Trophoblast cell (in vitro differentiated cells and primary cell): ENCODE data around the gene SLC22A14.
A peak's percentile ranks its signal among the peaks of the same experiment; 100 is the strongest.

Experiments used
- DNase-seq, 2 donors: peaks; one replicate each; pipeline ENCODE4 v3.0.0-alpha.2; 2016
- H2AFZ ChIP-seq: 2 replicates; pipeline ENCODE4 v1.6.1; 2013; ENCODE audit warnings: low read length, moderate library complexity, mild to moderate bottlenecking; ENCODE audit not compliant: insufficient read depth, poor library complexity
- H2AK5ac ChIP-seq: 2 replicates; pipeline ENCODE4 v1.6.1; 2013; ENCODE audit warnings: mild to moderate bottlenecking, low read length
- H2BK120ac ChIP-seq: 2 replicates; pipeline ENCODE4 v1.6.1; 2013; ENCODE audit warnings: low read length, mild to moderate bottlenecking, moderate library complexity; ENCODE audit not compliant: insufficient read depth, poor library complexity
- H2BK12ac ChIP-seq: 2 replicates; pipeline ENCODE4 v1.6.1; 2013; ENCODE audit warnings: mild to moderate bottlenecking, low read length, moderate library complexity
- H2BK5ac ChIP-seq: 2 replicates; pipeline ENCODE4 v1.6.1; 2013; ENCODE audit warnings: low read length, low read depth, moderate library complexity, mild to moderate bottlenecking; ENCODE audit not compliant: poor library complexity
- H3K14ac ChIP-seq: 2 replicates; pipeline ENCODE4 v1.6.1; 2013; ENCODE audit warnings: mild to moderate bottlenecking, low read length
- H3K18ac ChIP-seq: 2 replicates; pipeline ENCODE4 v1.6.1; 2013; ENCODE audit warnings: mild to moderate bottlenecking, low read length
- H3K23ac ChIP-seq: 2 replicates; pipeline ENCODE4 v1.6.1; 2013; ENCODE audit warnings: low read length
- H3K27ac ChIP-seq: 2 replicates; pipeline ENCODE4 v1.5.1; 2013; ENCODE audit warnings: low read depth, mild to moderate bottlenecking, inconsistent platforms, low read length, moderate library complexity
- H3K27me3 ChIP-seq: 2 replicates; pipeline ENCODE4 v1.6.1; 2013; ENCODE audit warnings: inconsistent platforms, mild to moderate bottlenecking, low read length, moderate library complexity; ENCODE audit not compliant: insufficient read depth
- H3K36me3 ChIP-seq, 2 experiments: 1 replicate in 1 of 2; 2 replicates in 1 of 2; pipeline ENCODE4 v1.6.1; 2013; ENCODE audit warnings: low read length in 2 of 2, mild to moderate bottlenecking in 2 of 2, moderate library complexity in 1 of 2; ENCODE audit not compliant: insufficient read depth in 2 of 2, control insufficient read depth in 1 of 2
- H3K4ac ChIP-seq: 2 replicates; pipeline ENCODE4 v1.6.1; 2013; ENCODE audit warnings: low read depth, mild to moderate bottlenecking, low read length, moderate library complexity
- H3K4me1 ChIP-seq, 2 experiments: 1 replicate in 1 of 2; 2 replicates in 1 of 2; pipeline ENCODE4 v1.6.1; 2013; ENCODE audit warnings: low read length in 2 of 2, mild to moderate bottlenecking in 2 of 2, moderate library complexity in 1 of 2; ENCODE audit not compliant: insufficient read depth in 2 of 2, control insufficient read depth in 1 of 2
- H3K4me2 ChIP-seq: 2 replicates; pipeline ENCODE4 v1.6.1; 2013; ENCODE audit warnings: inconsistent platforms, mild to moderate bottlenecking, low read length, moderate library complexity
- H3K4me3 ChIP-seq: 2 replicates; pipeline ENCODE4 v1.5.1; 2013; ENCODE audit warnings: mild to moderate bottlenecking, low read depth, low read length, inconsistent platforms
- H3K79me1 ChIP-seq: one replicate; pipeline ENCODE4 v1.6.1; 2013; ENCODE audit warnings: low read length
- H3K79me2 ChIP-seq: 2 replicates; pipeline ENCODE4 v1.6.1; 2013; ENCODE audit warnings: low read length, mild to moderate bottlenecking; ENCODE audit not compliant: control insufficient read depth, insufficient read depth, poor library complexity
- H3K9ac ChIP-seq: 2 replicates; pipeline ENCODE4 v1.6.1; 2013; ENCODE audit warnings: mild to moderate bottlenecking, low read length
- H3K9me3 ChIP-seq: 2 replicates; pipeline ENCODE4 v1.6.1; 2013; ENCODE audit warnings: low read depth, mild to moderate bottlenecking, control low read depth, inconsistent platforms, low read length; ENCODE audit not compliant: insufficient read depth
- H4K12ac ChIP-seq: 2 replicates; pipeline ENCODE4 v1.6.1; 2013; ENCODE audit warnings: low read depth, mild to moderate bottlenecking, low read length, moderate library complexity
- H4K8ac ChIP-seq: 2 replicates; pipeline ENCODE4 v1.6.1; 2013; ENCODE audit warnings: low read depth, mild to moderate bottlenecking, low read length, moderate library complexity
- H4K91ac ChIP-seq: one replicate; pipeline ENCODE4 v1.6.1; 2013; ENCODE audit warnings: low read depth, mild to moderate bottlenecking, low read length, moderate library complexity
- WGBS: extraction: QIAGEN DNeasy Blood & Tissue Kit; methylation state at CpG from one replicate; pipeline ENCODE4 v1.1.7; 2013; ENCODE audit warnings: missing lambda C conversion rate; ENCODE audit not compliant: insufficient read length, insufficient coverage; ENCODE audit errors: extremely low coverage; 5-methylcytosine and 5-hydroxymethylcytosine counted together

Gene SLC22A14

DNA sequence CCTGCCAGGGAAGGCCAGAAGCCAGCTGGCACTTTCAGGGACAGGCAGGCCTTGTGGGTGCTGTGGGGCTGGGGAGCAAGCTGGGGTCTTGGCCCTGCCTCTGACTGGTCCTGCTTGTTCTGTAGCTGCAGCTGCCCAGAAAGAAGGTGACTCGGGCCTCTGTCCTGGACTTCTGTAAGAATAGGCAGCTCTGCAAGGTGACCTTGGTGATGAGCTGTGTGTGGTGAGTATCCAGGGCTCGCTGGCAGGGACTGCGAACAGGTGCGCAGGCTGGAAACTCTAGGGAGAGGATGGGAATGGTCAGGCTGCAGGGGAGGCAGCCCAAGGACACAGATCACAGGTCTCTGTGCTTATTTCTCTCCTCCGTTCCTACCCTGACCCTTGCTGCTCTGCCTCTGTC is 31.2 kb downstream of the SLC22A14 start:
- no CpG with 5 or more reads among the region's 5 CpGs for WGBS
- H3K4me3 ChIP-seq = no peak overlapping the region
- no peak overlapping the region for H3K4me2 ChIP-seq
- no peak overlapping the region for H3K18ac ChIP-seq
- no peak overlapping the region for H2BK120ac ChIP-seq
- H3K14ac ChIP-seq = no peak overlapping the region
- no peak overlapping the region for H3K9ac ChIP-seq
- peaks cover 4% of the 10 kb centered on the region for H3K9me3 ChIP-seq
- no peak overlapping the region for H3K4ac ChIP-seq
- no peak for DNase-seq
- no peaks in the 10 kb centered on the region for H3K79me2 ChIP-seq
- no peaks in the 10 kb centered on the region for H3K27me3 ChIP-seq
- no peaks in the 10 kb centered on the region for H3K36me3 ChIP-seq
- no peak overlapping the region for H3K27ac ChIP-seq
- no peak overlapping the region for H3K23ac ChIP-seq
- H2AFZ ChIP-seq = no peak overlapping the region
- H2BK12ac ChIP-seq = no peak overlapping the region
- no peak overlapping the region for H2AK5ac ChIP-seq
- H4K8ac ChIP-seq = no peak overlapping the region
- no peak overlapping the region for H2BK5ac ChIP-seq
- peaks cover 0 to 6% of the 10 kb centered on the region in 2 experiments for H3K4me1 ChIP-seq
- H3K79me1 ChIP-seq = no peaks in the 10 kb centered on the region
- H4K91ac ChIP-seq = no peak overlapping the region
- H4K12ac ChIP-seq = no peak overlapping the region

DNA sequence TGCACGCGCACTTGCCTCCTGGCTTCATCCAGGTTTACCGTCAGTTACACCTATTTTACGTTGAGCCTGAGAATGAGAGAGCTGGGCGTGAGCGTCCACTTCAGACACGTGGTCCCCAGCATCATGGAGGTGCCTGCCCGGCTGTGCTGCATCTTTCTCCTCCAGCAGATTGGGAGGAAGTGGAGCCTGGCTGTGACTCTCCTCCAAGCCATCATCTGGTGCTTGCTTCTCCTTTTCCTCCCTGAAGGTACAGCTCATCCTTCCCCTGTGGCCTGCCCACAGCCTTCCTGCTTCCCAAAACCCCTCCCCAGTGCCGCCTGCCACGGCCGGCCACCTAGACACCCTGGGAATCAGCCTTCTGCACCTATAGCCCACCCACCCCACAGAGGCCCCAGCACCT is 31.6 kb downstream of the SLC22A14 start:
- Histone ChIP-seq H3K27ac (no peak overlapping the region), H3K4me1 (peaks cover 0 to 6% of the 10 kb centered on the region in 2 experiments), H3K9ac (peak overlapping the region; percentile 12), H2BK120ac (no peak overlapping the region), H3K4ac (no peak overlapping the region), H4K12ac (no peak overlapping the region), H3K14ac (no peak overlapping the region), H3K4me2 (no peak overlapping the region), H3K79me2 (no peaks in the 10 kb centered on the region), H2AK5ac (no peak overlapping the region), H3K18ac (no peak overlapping the region), H2AFZ (no peak overlapping the region), H2BK12ac (no peak overlapping the region), H4K91ac (no peak overlapping the region), H3K4me3 (no peak overlapping the region), H3K79me1 (no peaks in the 10 kb centered on the region), H4K8ac (no peak overlapping the region), H2BK5ac (no peak overlapping the region), H3K36me3 (no peaks in the 10 kb centered on the region), H3K23ac (no peak overlapping the region), H3K9me3 (peaks cover 4% of the 10 kb centered on the region), H3K27me3 (no peaks in the 10 kb centered on the region)
- DNase-seq = no peak
- WGBS = no CpG with 5 or more reads among the region's 11 CpGs

DNA sequence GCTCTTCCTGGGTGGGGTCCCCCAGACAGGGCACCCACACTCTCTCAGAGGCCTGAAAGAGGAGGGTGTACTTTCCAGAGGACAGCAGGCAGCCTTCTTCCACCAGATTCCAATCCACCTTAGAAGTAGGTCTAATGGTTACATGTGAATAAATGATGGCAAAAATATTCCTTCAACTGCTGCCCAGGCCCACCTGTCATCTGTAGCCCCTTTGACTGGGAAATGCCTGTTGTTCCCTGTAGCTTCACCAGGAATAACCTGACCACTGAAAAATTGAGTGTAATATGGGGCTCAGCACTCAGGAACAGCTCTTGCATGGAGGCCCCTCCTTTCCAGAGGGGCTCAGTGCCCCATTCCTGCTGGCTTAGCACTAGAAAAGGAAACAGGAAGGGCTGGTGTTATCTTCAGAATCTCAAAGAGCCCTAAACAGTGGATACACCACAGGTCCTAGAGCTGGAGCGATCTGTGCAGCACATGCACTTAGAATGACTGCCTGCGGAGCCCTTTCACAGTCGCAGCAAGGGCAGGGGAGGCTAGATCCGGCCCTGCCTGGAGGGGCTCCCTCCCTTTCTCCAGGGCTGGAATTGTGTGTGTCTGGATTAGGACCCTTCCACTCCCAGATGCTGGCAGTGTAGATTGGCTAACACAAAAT is 32.1 kb downstream of the SLC22A14 start:
- H2BK12ac ChIP-seq = no peak overlapping the region
- H3K36me3 ChIP-seq = no peaks in the 10 kb centered on the region
- no peak overlapping the region for H3K4me3 ChIP-seq

DNA sequence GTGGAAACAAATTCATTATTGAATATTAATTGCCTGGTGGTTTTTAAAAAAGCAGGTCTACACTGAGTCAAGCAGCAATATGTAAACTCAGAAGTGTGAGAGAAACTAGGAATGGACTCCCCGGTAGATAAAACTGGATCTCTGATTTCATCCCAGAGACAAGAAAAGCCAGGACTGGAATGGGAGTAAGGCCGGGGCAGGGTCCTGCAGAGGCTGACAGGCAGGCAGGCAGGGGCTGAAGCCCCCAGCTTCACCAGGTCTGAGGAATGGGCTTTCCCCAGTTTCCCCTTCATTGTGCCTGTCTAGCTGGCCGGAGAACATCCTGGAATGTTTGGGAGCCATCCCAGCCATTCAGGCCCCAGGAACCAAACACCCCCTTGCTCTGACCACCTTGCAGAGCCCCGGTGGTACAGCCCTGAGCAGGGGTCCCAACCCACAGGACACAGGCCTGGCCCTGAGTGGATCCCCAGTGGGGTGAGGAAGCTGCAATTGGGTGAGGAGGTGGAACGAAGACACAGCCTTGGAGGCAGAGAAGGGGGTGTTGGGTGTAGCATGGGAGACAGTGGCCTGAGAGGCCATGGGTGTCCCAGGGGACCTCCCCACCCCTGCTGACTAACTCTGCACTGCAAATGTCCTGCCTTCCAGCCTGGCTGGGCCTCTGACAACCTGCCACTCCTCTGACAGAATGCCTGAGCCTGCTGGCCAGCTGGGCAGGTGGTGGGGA is 32.8 kb downstream of the SLC22A14 start:
- Histone ChIP-seq H2BK12ac (no peak overlapping the region), H3K14ac (no peak overlapping the region), H4K8ac (no peak overlapping the region), H2AK5ac (no peak overlapping the region), H3K4me2 (no peak overlapping the region), H3K23ac (no peak overlapping the region), H3K36me3 (no peaks in the 10 kb centered on the region), H3K9ac (no peak overlapping the region), H3K4me1 (peaks cover 0 to 6% of the 10 kb centered on the region in 2 experiments), H3K9me3 (peaks cover 4% of the 10 kb centered on the region), H2AFZ (no peak overlapping the region), H3K27me3 (no peaks in the 10 kb centered on the region), H3K27ac (no peak overlapping the region), H4K91ac (no peak overlapping the region), H3K18ac (no peak overlapping the region), H2BK120ac (no peak overlapping the region), H4K12ac (no peak overlapping the region), H3K4me3 (no peak overlapping the region), H2BK5ac (no peak overlapping the region), H3K79me1 (no peaks in the 10 kb centered on the region), H3K4ac (no peak overlapping the region), H3K79me2 (no peaks in the 10 kb centered on the region)
- no CpG with 5 or more reads among the region's 5 CpGs for WGBS
- no peak for DNase-seq

More for the DNA sequence above, 32.1 kb downstream of the SLC22A14 start:
- Histone ChIP-seq H3K27ac (no peak overlapping the region), H3K9ac (no peak overlapping the region), H2AFZ (no peak overlapping the region), H3K4me1 (peaks cover 0 to 6% of the 10 kb centered on the region in 2 experiments), H2BK5ac (no peak overlapping the region), H3K79me2 (no peaks in the 10 kb centered on the region), H3K9me3 (peaks cover 4% of the 10 kb centered on the region), H3K23ac (no peak overlapping the region), H3K27me3 (no peaks in the 10 kb centered on the region), H4K91ac (no peak overlapping the region), H2BK120ac (no peak overlapping the region), H4K8ac (no peak overlapping the region), H3K4me2 (no peak overlapping the region), H3K18ac (no peak overlapping the region), H3K4ac (no peak overlapping the region), H3K14ac (no peak overlapping the region), H4K12ac (no peak overlapping the region), H2AK5ac (no peak overlapping the region), H3K79me1 (no peaks in the 10 kb centered on the region)
- no peak for DNase-seq
- no CpG with 5 or more reads among the region's 4 CpGs for WGBS
